Progenitor cell of endocrine pancreas (in vitro differentiated cells): ENCODE results near the gene HLCS. TPM values are rescaled to one million over a fixed set of nuclear protein-coding genes. Genes with fewer than 3 reads are reported as not detected.

Source experiments
- DNase-seq: peaks from one replicate; pipeline ENCODE4 v3.0.0; 2021; ENCODE audit warnings: low spot score; ENCODE audit not compliant: unreplicated experiment
- H3K27ac Mint-ChIP-seq: 2 replicates; pipeline ENCODE4 v1.8.0; 2021; ENCODE audit warnings: mild to moderate bottlenecking, moderate library complexity, mixed read lengths
- H3K27me3 Mint-ChIP-seq: 2 replicates; pipeline ENCODE4 v1.8.0; 2021; ENCODE audit warnings: mixed read lengths
- H3K36me3 Mint-ChIP-seq: 2 replicates; pipeline ENCODE4 v1.8.0; 2022; ENCODE audit warnings: mixed read lengths; ENCODE audit not compliant: insufficient read depth
- H3K4me1 Mint-ChIP-seq: 2 replicates; pipeline ENCODE4 v1.8.0; 2021; ENCODE audit warnings: low read depth, mixed read lengths
- H3K4me3 Mint-ChIP-seq: 2 replicates; pipeline ENCODE4 v1.8.0; 2021; ENCODE audit warnings: low read depth, mild to moderate bottlenecking, moderate library complexity, mixed read lengths
- H3K9me3 Mint-ChIP-seq: 2 replicates; pipeline ENCODE4 v1.8.0; 2021; ENCODE audit warnings: low read depth, mixed read lengths
- total RNA-seq: library from RNA; stranded (reverse); gene quantifications from 2 replicates; pipeline ENCODE4 v1.2.1, GENCODE V29; 2021
- TF ChIP-seq, protein P1 (sequence below): fragments of 200-600 bp; sonication (generic); IDR thresholded peaks from one replicate; pipeline ENCODE4 v1.5.0; 2021; ENCODE audit warnings: antibody characterized with exemption, mild to moderate bottlenecking; ENCODE audit not compliant: unreplicated experiment

HLCS gene
- total RNA-seq, 1 donor from 2014 or later = 34.3 TPM

- H3K4me1 Mint-ChIP-seq = peaks cover 20% of the 10 kb centered on the region
- peak overlapping the region; percentile 97 for H3K27ac Mint-ChIP-seq
- peaks cover 15% of the 10 kb centered on the region for H3K36me3 Mint-ChIP-seq
- H3K4me3 Mint-ChIP-seq = no peak overlapping the region
- H3K9me3 Mint-ChIP-seq = no peaks in the 10 kb centered on the region
- H3K27me3 Mint-ChIP-seq = peaks cover 36% of the 10 kb centered on the region
- TF ChIP-seq, protein P1, sequence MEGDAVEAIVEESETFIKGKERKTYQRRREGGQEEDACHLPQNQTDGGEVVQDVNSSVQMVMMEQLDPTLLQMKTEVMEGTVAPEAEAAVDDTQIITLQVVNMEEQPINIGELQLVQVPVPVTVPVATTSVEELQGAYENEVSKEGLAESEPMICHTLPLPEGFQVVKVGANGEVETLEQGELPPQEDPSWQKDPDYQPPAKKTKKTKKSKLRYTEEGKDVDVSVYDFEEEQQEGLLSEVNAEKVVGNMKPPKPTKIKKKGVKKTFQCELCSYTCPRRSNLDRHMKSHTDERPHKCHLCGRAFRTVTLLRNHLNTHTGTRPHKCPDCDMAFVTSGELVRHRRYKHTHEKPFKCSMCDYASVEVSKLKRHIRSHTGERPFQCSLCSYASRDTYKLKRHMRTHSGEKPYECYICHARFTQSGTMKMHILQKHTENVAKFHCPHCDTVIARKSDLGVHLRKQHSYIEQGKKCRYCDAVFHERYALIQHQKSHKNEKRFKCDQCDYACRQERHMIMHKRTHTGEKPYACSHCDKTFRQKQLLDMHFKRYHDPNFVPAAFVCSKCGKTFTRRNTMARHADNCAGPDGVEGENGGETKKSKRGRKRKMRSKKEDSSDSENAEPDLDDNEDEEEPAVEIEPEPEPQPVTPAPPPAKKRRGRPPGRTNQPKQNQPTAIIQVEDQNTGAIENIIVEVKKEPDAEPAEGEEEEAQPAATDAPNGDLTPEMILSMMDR = no peak
- no peak for DNase-seq
Observed at GRCh38 chr21:36750576-36750959, 215.9 kb downstream of the HLCS start.

- TF ChIP-seq, protein P1 = no peak
- Mint-ChIP-seq H3K4me1 (peaks cover 20% of the 10 kb centered on the region), H3K27ac (peak overlapping the region; percentile 97), H3K36me3 (peaks cover 13% of the 10 kb centered on the region), H3K4me3 (peak overlapping the region; percentile 51), H3K9me3 (no peaks in the 10 kb centered on the region), H3K27me3 (peaks cover 41% of the 10 kb centered on the region)
- DNase-seq = no peak
Observed at GRCh38 chr21:36749935-36750575, 216.4 kb downstream of the HLCS start.

DNA sequence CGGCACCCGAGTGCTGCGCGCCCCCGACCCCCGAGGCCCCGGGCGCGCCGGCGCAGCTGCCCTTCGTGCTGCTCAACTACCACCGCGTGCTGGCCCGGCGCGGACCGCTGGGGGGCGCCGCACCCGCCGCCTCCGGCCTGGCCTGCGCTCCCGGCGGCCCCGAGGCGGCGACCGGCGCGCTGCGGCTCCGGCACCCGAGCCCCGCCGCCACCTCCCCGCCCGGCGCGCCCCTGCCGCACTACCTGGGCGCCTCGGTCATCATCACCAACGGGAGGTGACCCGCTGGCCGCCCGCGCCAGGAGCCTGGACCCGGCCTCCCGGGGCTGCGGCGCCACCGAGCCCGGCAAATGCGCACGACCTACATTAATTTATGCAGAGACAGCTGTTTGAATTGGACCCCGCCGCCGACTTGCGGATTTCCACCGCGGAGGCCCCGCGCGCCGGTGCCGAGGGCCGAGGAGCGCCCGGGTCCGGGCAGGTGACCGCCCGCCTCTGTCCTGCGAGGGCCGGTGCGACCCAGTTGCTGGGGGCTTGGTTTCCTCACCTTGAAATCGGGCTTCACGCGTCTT, 218.6 kb downstream of the HLCS start:
- H3K27ac Mint-ChIP-seq = peak overlapping the region; percentile 62
- H3K4me3 Mint-ChIP-seq = peak overlapping the region; percentile 70
- TF ChIP-seq, protein P1 = peak; percentile 43
- peak; percentile 85 for DNase-seq
- H3K9me3 Mint-ChIP-seq = no peaks in the 10 kb centered on the region
- H3K27me3 Mint-ChIP-seq = peaks cover 54% of the 10 kb centered on the region
- peaks cover 20% of the 10 kb centered on the region for H3K4me1 Mint-ChIP-seq
- peaks cover 1% of the 10 kb centered on the region for H3K36me3 Mint-ChIP-seq

DNA sequence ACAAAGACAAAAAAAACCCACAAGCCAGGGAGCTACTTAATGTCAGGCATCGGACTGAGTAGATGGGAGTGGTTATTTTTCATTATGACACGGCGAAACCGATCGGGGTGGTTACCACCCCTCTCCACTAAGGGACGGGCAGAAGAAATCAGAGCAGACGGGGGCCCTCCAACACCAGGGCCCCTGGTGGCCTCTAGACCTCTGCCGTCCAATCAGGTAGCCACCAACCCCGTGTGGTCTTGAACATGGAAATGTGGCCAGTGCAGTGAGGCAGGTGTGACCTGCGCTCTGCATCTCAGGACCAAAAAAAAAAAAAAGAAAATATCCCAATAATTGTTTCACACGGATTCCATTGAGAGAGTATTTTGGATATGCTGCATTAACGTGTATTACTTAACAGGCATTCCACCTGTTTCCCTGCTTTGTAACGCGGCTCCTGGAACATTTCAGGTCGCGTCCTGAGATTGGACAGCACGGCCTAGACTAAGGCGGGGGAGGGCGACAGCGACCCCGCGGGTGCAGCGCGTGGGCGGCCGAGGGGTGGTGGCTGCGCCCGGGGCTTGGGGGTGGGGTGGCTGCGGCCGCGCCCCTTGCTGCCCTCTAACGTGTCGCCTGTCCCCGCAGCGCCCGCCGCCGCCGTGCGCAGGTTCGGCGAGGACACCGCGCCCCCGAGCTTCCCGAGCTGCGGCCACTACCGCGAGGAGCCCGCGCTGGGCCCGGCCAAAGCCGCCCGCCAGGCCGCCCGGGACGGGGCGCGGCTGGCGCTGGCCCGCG, 219.2 kb downstream of the HLCS start:
- peak; percentile 30 for DNase-seq
- peaks cover 20% of the 10 kb centered on the region for H3K4me1 Mint-ChIP-seq
- H3K27me3 Mint-ChIP-seq = peaks cover 54% of the 10 kb centered on the region
- H3K36me3 Mint-ChIP-seq = peaks cover 1% of the 10 kb centered on the region
- H3K4me3 Mint-ChIP-seq = peak overlapping the region; percentile 75
- H3K27ac Mint-ChIP-seq = peak overlapping the region; percentile 74
- H3K9me3 Mint-ChIP-seq = no peaks in the 10 kb centered on the region
- TF ChIP-seq, protein P1 = no peak

DNA sequence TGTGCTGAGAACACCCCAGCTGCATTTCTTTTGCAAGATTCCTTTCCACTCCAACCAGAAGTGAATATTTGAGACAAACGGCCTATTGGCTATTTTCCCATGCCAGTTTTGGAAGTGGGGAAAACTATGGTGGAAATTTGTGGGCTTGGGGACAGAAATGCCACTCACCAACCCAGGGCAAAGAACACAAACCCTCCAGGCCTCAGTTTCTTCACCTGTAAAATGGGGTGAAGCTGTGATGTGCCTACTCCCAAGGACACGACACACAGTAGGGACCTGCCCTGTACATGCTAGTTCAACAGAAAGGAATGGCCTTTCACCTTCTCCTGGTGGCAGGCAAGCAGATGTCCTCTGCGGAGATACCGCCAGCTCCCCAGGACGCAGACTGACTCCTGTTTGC, 221.0 kb downstream of the HLCS start:
- peaks cover 51% of the 10 kb centered on the region for H3K27me3 Mint-ChIP-seq
- H3K27ac Mint-ChIP-seq = no peak overlapping the region
- TF ChIP-seq, protein P1 = no peak
- H3K4me3 Mint-ChIP-seq = no peak overlapping the region
- H3K4me1 Mint-ChIP-seq = peaks cover 18% of the 10 kb centered on the region
- H3K9me3 Mint-ChIP-seq = no peaks in the 10 kb centered on the region
- DNase-seq = no peak
- no peaks in the 10 kb centered on the region for H3K36me3 Mint-ChIP-seq
